ENCODE results near the gene SYNE1. TPM values are rescaled to one million over a fixed set of nuclear protein-coding genes. Genes with fewer than 3 reads are reported as not detected.

Gene SYNE1
- total and polyA plus RNA-seq, 7 experiments from 2014 or later = 50.6 to 205 (median 161) TPM

DNA sequence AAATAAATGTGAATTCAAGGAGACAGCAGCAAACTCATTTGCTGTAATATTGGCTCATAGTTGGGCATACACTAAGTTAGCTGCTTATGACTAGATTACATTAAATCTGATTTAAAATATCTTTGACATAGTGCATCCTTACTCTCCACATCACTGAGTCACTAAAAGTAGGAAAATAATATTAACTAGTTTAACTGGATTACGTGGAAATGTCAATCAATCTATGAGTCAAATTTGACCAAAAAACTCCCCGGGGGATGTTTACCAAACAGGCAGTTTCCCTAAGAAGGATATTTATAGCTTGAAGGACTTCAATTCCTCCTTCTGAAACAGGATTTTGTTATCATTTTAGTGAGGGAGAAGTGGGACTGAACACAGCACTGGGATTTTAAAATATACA lies 463.2 kb downstream of the SYNE1 start:
- Histone ChIP-seq H3K27me3 (ENCODE audit: control insufficient read depth in 2 of 2, insufficient read depth in 2 of 2, low read length in 2 of 2) (no peaks in the 10 kb centered on the region), H3K9me3 (ENCODE audit: control insufficient read depth in 2 of 3, low read length in 3 of 3) (no peaks in the 10 kb centered on the region), H3K27ac (ENCODE audit: low read depth, low read length) (no peak overlapping the region), H3K36me3 (ENCODE audit: control insufficient read depth in 2 of 3, insufficient read depth in 3 of 3, low read length in 3 of 3) (peaks cover 34 to 71% (median 43%) of the 10 kb centered on the region in 3 experiments), H3K4me1 (ENCODE audit: control insufficient read depth in 2 of 2, insufficient read depth in 2 of 2, low read length in 2 of 2) (peaks cover 12 to 25% of the 10 kb centered on the region in 2 donors), H3K4me3 (ENCODE audit: low read length) (no peak overlapping the region)
- Mint-ChIP-seq H3K36me3 (peaks cover 21 to 61% (median 50%) of the 10 kb centered on the region in 5 donors), H3K4me1 (peaks cover 18 to 64% (median 53%) of the 10 kb centered on the region in 7 donors), H3K27ac (peak overlapping the region in 6 of 9 donors; percentile 20 to 81 (median 70)), H3K9me3 (peaks cover 0 to 6% (median 0%) of the 10 kb centered on the region in 11 donors), H3K27me3 (no peaks in the 10 kb centered on the region), H3K4me3 (no peak overlapping the region)
- CTCF ChIA-PET = no interaction called here
- DNase-seq = no peak
- ATAC-seq = no peak
- POLR2A ChIA-PET = interaction anchor here (3.8 kb wide), 1 partner anchor 10 kb away, joined by 32 read pairs; no protein-coding TSS in a partner anchor
- intact Hi-C loops (cut with micrococcal nuclease) = no loop called here

DNA sequence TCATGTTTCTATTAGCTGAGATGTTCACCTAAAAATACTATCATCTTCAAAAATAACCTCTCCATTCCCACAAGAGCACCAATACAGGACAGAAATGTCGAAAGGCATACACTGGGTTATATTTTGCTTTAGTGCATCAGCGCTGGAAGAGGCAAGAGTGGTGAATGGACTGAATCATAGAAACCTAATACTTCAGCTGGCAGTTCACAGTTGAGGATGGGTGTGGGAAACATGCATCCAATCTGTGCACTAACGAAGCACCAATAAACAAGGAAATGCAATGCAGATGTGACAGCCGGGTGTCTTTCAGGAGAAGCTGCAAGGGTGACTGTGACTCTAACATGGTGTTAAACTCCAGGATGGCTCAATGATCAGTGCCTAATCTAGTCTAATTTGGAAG lies 463.8 kb downstream of the SYNE1 start:
- no peaks in the 10 kb centered on the region for H3K27me3 ChIP-seq (ENCODE audit: control insufficient read depth in 2 of 2, insufficient read depth in 2 of 2, low read length in 2 of 2)
- peak overlapping the region in 8 of 9 donors; percentile 20 to 81 (median 75) for H3K27ac Mint-ChIP-seq
- DNase-seq (no peak), ATAC-seq (no peak)
- no peak overlapping the region for H3K4me3 ChIP-seq (ENCODE audit: low read length)
- H3K4me1 ChIP-seq (ENCODE audit: control insufficient read depth in 2 of 2, insufficient read depth in 2 of 2, low read length in 2 of 2) = peaks cover 12 to 25% of the 10 kb centered on the region in 2 donors
- H3K36me3 Mint-ChIP-seq = peaks cover 21 to 64% (median 51%) of the 10 kb centered on the region in 5 donors
- H3K9me3 Mint-ChIP-seq = peaks cover 0 to 6% (median 0%) of the 10 kb centered on the region in 11 donors
- no peaks in the 10 kb centered on the region for H3K27me3 Mint-ChIP-seq
- no peak overlapping the region for H3K27ac ChIP-seq (ENCODE audit: low read depth, low read length)
- peak overlapping the region in 1 of 10 donors; percentile 16 for H3K4me3 Mint-ChIP-seq
- H3K4me1 Mint-ChIP-seq = peaks cover 19 to 68% (median 56%) of the 10 kb centered on the region in 7 donors
- H3K9me3 ChIP-seq (ENCODE audit: control insufficient read depth in 2 of 3, low read length in 3 of 3) = no peaks in the 10 kb centered on the region
- ChIA-PET CTCF (interaction anchor here (1.9 kb wide), 1 partner anchor 11 kb away, joined by 5 read pairs; no protein-coding TSS in a partner anchor), POLR2A (interaction anchor here (3.8 kb wide), 1 partner anchor 11 kb away, joined by 32 read pairs; no protein-coding TSS in a partner anchor)
- H3K36me3 ChIP-seq (ENCODE audit: control insufficient read depth in 2 of 3, insufficient read depth in 3 of 3, low read length in 3 of 3) = peaks cover 27 to 70% (median 39%) of the 10 kb centered on the region in 3 experiments
- intact Hi-C loops (cut with micrococcal nuclease) = no loop called here

DNA sequence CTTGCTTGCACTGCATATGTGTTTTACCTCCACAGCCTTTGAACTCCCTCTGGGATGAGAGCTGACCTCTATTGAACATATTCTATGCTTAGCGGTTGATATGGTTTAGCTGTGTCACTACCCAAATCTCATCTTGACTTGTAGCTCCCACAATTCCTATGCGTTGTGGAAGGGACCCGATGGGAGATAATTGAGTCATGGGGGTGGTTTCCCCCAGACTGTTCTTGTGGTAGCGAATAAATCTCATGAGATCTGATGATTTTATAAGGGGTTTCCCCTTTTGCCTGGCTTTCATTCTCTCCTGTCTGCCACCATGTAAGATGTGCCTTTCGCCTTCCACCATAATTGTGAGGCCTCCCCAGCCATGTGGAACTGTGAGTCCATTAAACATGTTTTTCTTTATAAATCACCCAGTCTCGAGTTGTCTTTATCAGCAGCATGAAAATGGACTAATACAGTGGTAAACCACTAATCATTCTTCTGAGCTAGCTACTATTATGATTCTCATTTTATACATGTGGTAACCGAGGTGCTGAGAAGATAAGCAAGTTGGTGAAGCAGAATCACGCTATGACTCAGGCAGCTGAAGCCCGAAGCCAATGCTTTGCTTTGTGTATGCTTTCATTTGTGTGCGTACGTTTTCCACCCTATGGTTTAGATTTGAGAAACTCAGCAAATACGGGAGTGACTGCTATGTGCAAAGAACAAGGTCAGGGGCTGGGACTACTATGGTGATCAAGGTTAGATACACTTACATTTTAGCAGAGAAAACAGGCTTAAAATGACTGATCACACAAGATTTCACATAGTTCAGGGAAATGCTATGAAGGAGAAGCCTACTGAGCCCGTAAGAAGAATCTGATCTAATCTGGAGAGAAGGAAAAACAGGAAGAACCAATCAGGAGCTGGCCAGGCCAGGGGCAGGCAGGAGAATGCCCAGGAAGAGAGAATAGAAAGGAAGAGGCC lies 466.2 kb downstream of the SYNE1 start:
- ATAC-seq = peak; percentile 87
- DNase-seq = peak in 3 of 9 donors; percentile 11 to 37 (median 22)
- H3K4me3 Mint-ChIP-seq = peak overlapping the region in 9 of 10 donors; percentile 14 to 76 (median 55)
- H3K36me3 Mint-ChIP-seq = peaks cover 17 to 69% (median 53%) of the 10 kb centered on the region in 5 donors
- ChIA-PET CTCF (interaction anchor here (1.9 kb wide), 1 partner anchor 13 kb away, joined by 5 read pairs; no protein-coding TSS in a partner anchor), POLR2A (no interaction called here)
- H3K27me3 ChIP-seq (ENCODE audit: control insufficient read depth in 2 of 2, insufficient read depth in 2 of 2, low read length in 2 of 2) = no peaks in the 10 kb centered on the region
- H3K27ac Mint-ChIP-seq = peak overlapping the region; percentile 65 to 94 (median 88)
- peaks cover 23 to 71% (median 57%) of the 10 kb centered on the region in 7 donors for H3K4me1 Mint-ChIP-seq
- peaks cover 12 to 25% of the 10 kb centered on the region in 2 donors for H3K4me1 ChIP-seq (ENCODE audit: control insufficient read depth in 2 of 2, insufficient read depth in 2 of 2, low read length in 2 of 2)
- H3K27me3 Mint-ChIP-seq = no peaks in the 10 kb centered on the region
- peak overlapping the region; percentile 16 for H3K4me3 ChIP-seq (ENCODE audit: low read length)
- intact Hi-C loops (cut with micrococcal nuclease) = loop anchor here (1.0 to 2.0 kb wide), 4 partner anchors 10 to 131 kb away; no protein-coding TSS in a partner anchor
- no peaks in the 10 kb centered on the region for H3K9me3 ChIP-seq (ENCODE audit: control insufficient read depth in 2 of 3, low read length in 3 of 3)
- peaks cover 10 to 76% (median 34%) of the 10 kb centered on the region in 3 experiments for H3K36me3 ChIP-seq (ENCODE audit: control insufficient read depth in 2 of 3, insufficient read depth in 3 of 3, low read length in 3 of 3)
- H3K9me3 Mint-ChIP-seq = peaks cover 0 to 6% (median 0%) of the 10 kb centered on the region in 11 donors
- H3K27ac ChIP-seq (ENCODE audit: low read depth, low read length) = peak overlapping the region; percentile 12

DNA sequence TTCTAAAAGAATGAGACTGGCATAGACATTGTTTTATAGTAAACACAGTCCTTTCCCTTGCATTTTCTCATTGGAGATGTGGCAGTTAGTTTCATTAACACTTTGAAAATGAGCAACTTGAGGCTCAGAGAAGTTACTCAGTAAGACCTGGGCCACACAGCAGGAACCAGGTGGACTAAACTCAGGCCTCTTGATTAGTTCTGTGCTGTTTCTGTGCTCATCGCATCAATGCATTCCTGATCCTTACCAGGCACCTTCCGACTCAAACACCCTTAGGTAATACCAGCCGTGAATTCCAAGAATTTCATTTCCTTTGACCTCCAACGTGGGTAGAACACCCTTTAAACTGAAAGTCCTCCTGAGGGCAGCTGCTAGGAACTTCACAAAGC lies 466.9 kb downstream of the SYNE1 start:
- ATAC-seq = no peak
- POLR2A ChIA-PET = no interaction called here
- H3K4me3 Mint-ChIP-seq = peak overlapping the region in 6 of 10 donors; percentile 8 to 49 (median 27)

DNA sequence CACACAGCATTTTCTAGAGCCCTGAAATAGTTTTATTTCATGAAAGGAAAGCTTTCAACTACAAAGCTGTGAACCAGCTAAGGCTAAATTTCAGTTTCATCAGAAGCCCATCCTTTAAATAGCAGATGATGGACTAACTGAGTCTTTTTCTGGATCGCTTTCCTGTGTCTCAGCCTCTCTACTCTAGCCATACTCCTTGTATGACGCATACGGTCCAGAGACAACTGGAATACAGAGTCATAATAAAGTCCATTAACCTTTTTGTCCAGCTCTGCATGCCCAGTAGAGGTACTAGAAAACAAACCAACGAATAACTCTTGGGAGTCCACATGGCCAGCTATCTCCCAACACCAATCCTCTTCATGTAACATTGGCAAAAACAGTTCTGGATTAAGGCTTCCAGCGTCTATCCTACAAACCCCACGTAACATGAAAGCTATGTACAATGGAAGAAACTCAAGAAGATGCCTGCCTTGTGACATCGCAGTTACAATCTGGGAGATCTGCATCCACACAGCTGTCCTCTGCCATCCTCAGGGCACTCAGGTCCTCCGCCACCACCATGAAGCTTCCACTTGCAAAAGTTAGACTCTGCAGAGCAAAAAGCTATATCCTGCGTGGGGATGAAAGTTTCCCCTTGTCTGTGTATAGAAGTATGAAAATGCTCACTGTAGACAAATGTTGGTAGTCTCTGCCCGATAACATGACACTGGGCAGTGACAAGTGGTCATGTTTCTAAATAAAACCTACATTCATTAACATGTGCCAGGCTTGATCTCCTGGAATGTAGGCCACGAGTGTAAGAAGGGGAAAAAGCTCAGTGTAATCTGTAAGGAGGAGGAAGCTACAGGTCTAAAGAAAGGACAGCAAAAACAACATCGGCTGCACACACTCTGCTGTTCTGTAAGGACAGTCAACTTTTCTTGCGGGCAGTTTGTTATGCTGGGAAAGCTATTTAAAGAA lies 469.2 kb downstream of the SYNE1 start:
- intact Hi-C loops (cut with micrococcal nuclease) = no loop called here
- peak overlapping the region in 7 of 9 donors; percentile 14 to 84 (median 72) for H3K27ac Mint-ChIP-seq
- H3K27me3 Mint-ChIP-seq = no peaks in the 10 kb centered on the region
- H3K27me3 ChIP-seq (ENCODE audit: control insufficient read depth in 2 of 2, insufficient read depth in 2 of 2, low read length in 2 of 2) = no peaks in the 10 kb centered on the region
- POLR2A ChIA-PET = interaction anchor here (0.8 to 1.7 kb wide), 3 partner anchors 8 to 134 kb away, joined by 3 to 8 read pairs (median 4); no protein-coding TSS in a partner anchor
- no peak overlapping the region for H3K4me3 ChIP-seq (ENCODE audit: low read length)
- H3K4me1 ChIP-seq (ENCODE audit: control insufficient read depth in 2 of 2, insufficient read depth in 2 of 2, low read length in 2 of 2) = peaks cover 12 to 25% of the 10 kb centered on the region in 2 donors
- peaks cover 0 to 6% (median 0%) of the 10 kb centered on the region in 11 donors for H3K9me3 Mint-ChIP-seq
- H3K4me3 Mint-ChIP-seq = peak overlapping the region in 2 of 10 donors; percentile 29 to 54
- no peak overlapping the region for H3K27ac ChIP-seq (ENCODE audit: low read depth, low read length)
- peaks cover 15 to 73% (median 22%) of the 10 kb centered on the region in 3 experiments for H3K36me3 ChIP-seq (ENCODE audit: control insufficient read depth in 2 of 3, insufficient read depth in 3 of 3, low read length in 3 of 3)
- CTCF ChIA-PET = interaction anchor here (0.6 to 1.4 kb wide), 4 partner anchors 15 to 103 kb away, joined by 3 to 4 read pairs (median 3); no protein-coding TSS in a partner anchor
- H3K36me3 Mint-ChIP-seq = peaks cover 19 to 69% (median 49%) of the 10 kb centered on the region in 5 donors
- ATAC-seq = no peak
- H3K9me3 ChIP-seq (ENCODE audit: control insufficient read depth in 2 of 3, low read length in 3 of 3) = no peaks in the 10 kb centered on the region
- no peak for DNase-seq
- peaks cover 23 to 50% (median 40%) of the 10 kb centered on the region in 7 donors for H3K4me1 Mint-ChIP-seq

More for the DNA sequence above, 466.9 kb downstream of the SYNE1 start:
- peaks cover 0 to 6% (median 0%) of the 10 kb centered on the region in 11 donors for H3K9me3 Mint-ChIP-seq
- H3K36me3 Mint-ChIP-seq = peaks cover 17 to 69% (median 47%) of the 10 kb centered on the region in 5 donors
- no peaks in the 10 kb centered on the region for H3K9me3 ChIP-seq (ENCODE audit: control insufficient read depth in 2 of 3, low read length in 3 of 3)
- no peak for DNase-seq
- H3K27me3 Mint-ChIP-seq = no peaks in the 10 kb centered on the region
- CTCF ChIA-PET = no interaction called here
- H3K4me3 ChIP-seq (ENCODE audit: low read length) = no peak overlapping the region
- intact Hi-C loops (cut with micrococcal nuclease) = loop anchor here in 1 of 2 donors (2.0 kb wide), 1 partner anchor 18 kb away; no protein-coding TSS in a partner anchor
- peaks cover 12 to 25% of the 10 kb centered on the region in 2 donors for H3K4me1 ChIP-seq (ENCODE audit: control insufficient read depth in 2 of 2, insufficient read depth in 2 of 2, low read length in 2 of 2)
- peaks cover 8 to 78% (median 27%) of the 10 kb centered on the region in 3 experiments for H3K36me3 ChIP-seq (ENCODE audit: control insufficient read depth in 2 of 3, insufficient read depth in 3 of 3, low read length in 3 of 3)
- H3K4me1 Mint-ChIP-seq = peaks cover 23 to 64% (median 51%) of the 10 kb centered on the region in 7 donors
- no peaks in the 10 kb centered on the region for H3K27me3 ChIP-seq (ENCODE audit: control insufficient read depth in 2 of 2, insufficient read depth in 2 of 2, low read length in 2 of 2)
- peak overlapping the region; percentile 12 for H3K27ac ChIP-seq (ENCODE audit: low read depth, low read length)
- peak overlapping the region; percentile 65 to 94 (median 90) for H3K27ac Mint-ChIP-seq
